CD4-positive, alpha-beta T cell (primary cell): ENCODE data around the gene TIMM22. TPM values are rescaled to one million over a fixed set of nuclear protein-coding genes. Genes with fewer than 3 reads are reported as not detected.

Source experiments
- ATAC-seq: fragments of 200-7000 bp; cut with Tn5 transposase; one replicate; pipeline ENCODE4 v1.10.0; 2022; ENCODE audit warnings: mild to moderate bottlenecking; ENCODE audit not compliant: poor library complexity
- CTCF ChIA-PET: fragments of 350-600 bp; sonication (Branson Sonifier 250); formaldehyde crosslinking; loops from one replicate; lab custom pipeline; 2021; ENCODE audit warnings: antibody characterized with exemption, inconsistent platforms; lab: Charles Lee
- POLR2A ChIA-PET: fragments of 350-600 bp; sonication (Branson Sonifier 250); formaldehyde crosslinking; loops from one replicate; lab custom pipeline; 2021; ENCODE audit warnings: antibody characterized with exemption, inconsistent platforms; lab: Charles Lee
- DNase-seq, 14 experiments: peaks; one replicate each; pipeline ENCODE4 v3.0.0-alpha.2; 2013 to 2020; ENCODE audit warnings: mixed read lengths in 2 of 14
- H3K27ac ChIP-seq, 2 donors: one replicate each; pipeline versions ENCODE4 v1.5.1 to v1.7.0; 2013; ENCODE audit warnings: low read length in 2 of 2, low read depth in 1 of 2, mild to moderate bottlenecking in 1 of 2
- H3K27me3 ChIP-seq, 2 experiments: 1 replicate in 1 of 2; 2 replicates in 1 of 2; pipeline versions ENCODE4 v1.6.1 to v1.7.0; 2013; ENCODE audit warnings: low read length in 2 of 2, control low read depth in 1 of 2, mild to moderate bottlenecking in 1 of 2, moderate library complexity in 1 of 2; ENCODE audit not compliant: insufficient read depth in 2 of 2, control insufficient read depth in 1 of 2
- H3K36me3 ChIP-seq: one replicate; pipeline ENCODE4 v1.6.1; 2013; ENCODE audit warnings: low read length, control low read depth; ENCODE audit not compliant: insufficient read depth
- H3K4me1 ChIP-seq: one replicate; pipeline ENCODE4 v1.6.1; 2013; ENCODE audit warnings: low read length, control low read depth; ENCODE audit not compliant: insufficient read depth
- H3K4me3 ChIP-seq: one replicate; pipeline ENCODE4 v1.5.1; 2013; ENCODE audit warnings: mild to moderate bottlenecking, low read length, moderate library complexity
- H3K9me3 ChIP-seq, 2 experiments: 1 replicate in 1 of 2; 2 replicates in 1 of 2; pipeline versions ENCODE4 v1.6.1 to v1.7.0; 2013; ENCODE audit warnings: low read length in 2 of 2, mild to moderate bottlenecking in 2 of 2, control low read depth in 1 of 2, moderate library complexity in 1 of 2; ENCODE audit not compliant: control insufficient read depth in 1 of 2, insufficient read depth in 1 of 2
- H3K27ac Mint-ChIP-seq: one replicate; pipeline ENCODE4 v1.8.0; 2020; ENCODE audit warnings: mixed read lengths
- H3K27me3 Mint-ChIP-seq: one replicate; pipeline ENCODE4 v1.8.0; 2021; ENCODE audit warnings: mixed read lengths
- H3K36me3 Mint-ChIP-seq: one replicate; pipeline ENCODE4 v1.8.0; 2021; ENCODE audit warnings: low read depth, mixed read lengths
- H3K4me1 Mint-ChIP-seq: one replicate; pipeline ENCODE4 v1.8.0; 2021; ENCODE audit warnings: low read depth, mixed read lengths
- H3K4me3 Mint-ChIP-seq: one replicate; pipeline ENCODE4 v1.8.0; 2020; ENCODE audit warnings: mild to moderate bottlenecking, mixed read lengths
- H3K9me3 Mint-ChIP-seq: one replicate; pipeline ENCODE4 v1.8.0; 2020; ENCODE audit warnings: mixed read lengths
- intact Hi-C, 2 experiments: fragments of 100-400 bp; cut with DNase I in 1 of 2; cut with micrococcal nuclease in 1 of 2; formaldehyde crosslinking; loops; one replicate each; pipeline versions ENCODE4 v1.15.1 to v1.9.0; 2023 to 2025; cut with DNase I, micrococcal nuclease
- polyA plus RNA-seq, 2 donors: library from polyadenylated mRNA; unstranded; fragments of 120-200 nt; gene quantifications; one replicate each; pipeline ENCODE4 v1.2.1, GENCODE V29; 2013
- total RNA-seq, 174 experiments: library from RNA in 2 of 174; stranded (reverse) in 2 of 174; gene quantifications; one replicate each; pipeline ENCODE4 v1.2.3 and lab custom pipeline; 2021 to 2026
- TF ChIP-seq, protein P1 (sequence below): fragments of 200-600 bp; IDR thresholded peaks from one replicate; pipeline ENCODE4 v1.8.0; 2022; ENCODE audit warnings: antibody characterized with exemption, mild to moderate bottlenecking

Gene TIMM22
- total RNA-seq (10 to 100 TPM; 10.2 to 10.9 TPM), total RNA-seq (lab: John Stamatoyannopoulos, UW) (14.9 to 43.4 (median 22.8) reads per million in 172 experiments)
- polyA plus RNA-seq (2013, experiment 1 of 2): 7.5 TPM
- polyA plus RNA-seq (2013, experiment 2 of 2): 7.8 TPM

DNA sequence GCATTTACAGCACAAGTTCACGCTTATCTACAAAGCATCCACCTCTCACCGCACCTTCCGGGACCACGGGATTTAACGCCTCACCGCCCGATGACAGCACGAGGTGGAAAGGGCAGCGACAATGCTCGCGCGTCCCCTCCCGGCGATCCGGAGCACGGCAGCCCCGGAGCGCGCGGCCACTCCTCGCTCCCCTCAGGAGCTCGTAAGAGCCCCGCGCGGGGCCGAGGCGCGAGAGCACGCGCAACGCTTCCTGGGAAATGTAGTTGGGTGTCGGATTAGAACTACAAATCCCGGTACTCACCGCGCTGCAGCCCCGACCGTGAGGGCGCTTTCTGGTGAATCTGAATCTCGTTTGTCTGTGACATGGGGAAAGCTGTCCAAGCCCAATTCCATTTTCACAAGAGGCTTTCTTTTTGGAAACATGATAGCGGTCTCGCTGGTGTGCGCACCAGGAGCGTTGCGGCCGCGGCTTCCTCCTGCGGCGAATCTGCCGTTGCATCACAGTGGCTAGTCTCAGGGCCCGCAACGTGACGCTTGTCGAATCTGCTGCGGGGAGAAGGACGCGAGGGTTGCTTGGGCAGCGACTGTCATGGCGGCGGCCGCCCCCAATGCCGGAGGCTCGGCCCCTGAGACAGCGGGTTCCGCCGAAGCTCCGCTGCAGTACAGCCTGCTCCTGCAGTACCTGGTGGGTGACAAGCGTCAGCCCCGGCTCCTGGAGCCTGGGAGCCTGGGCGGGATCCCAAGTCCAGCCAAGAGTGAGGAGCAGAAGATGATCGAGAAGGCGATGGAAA lies at the start of gene TIMM22:
Gene TIMM22 (plus strand): TSS at position 576 of the 791 bp plus-strand sequence. CDS start 14 bp downstream, at position 590.
- Mint-ChIP-seq H3K9me3 (peaks cover 3% of the 10 kb centered on the region), H3K27me3 (no peaks in the 10 kb centered on the region), H3K27ac (peak within 1 kb of the TSS; percentile 93), H3K36me3 (peaks cover 33% of the 10 kb centered on the region), H3K4me1 (peaks cover 27% of the 10 kb centered on the region), H3K4me3 (peak within 1 kb of the TSS; percentile 100)
- Histone ChIP-seq H3K4me1 (peaks cover 24% of the 10 kb centered on the region), H3K27ac (peak within 1 kb of the TSS; percentile 73 to 86), H3K9me3 (peaks cover 15 to 30% of the 10 kb centered on the region in 2 experiments), H3K27me3 (no peaks in the 10 kb centered on the region), H3K4me3 (peak within 1 kb of the TSS; percentile 100), H3K36me3 (peaks cover 23% of the 10 kb centered on the region)
- CTCF ChIA-PET: interaction anchor here (0.6 to 2.5 kb wide), 22 partner anchors 9 to 586 kb away, joined by 3 to 53 read pairs (median 5); partner anchors contain the start of genes GLOD4, MRM3, NXN and VPS53
- intact Hi-C loops: loop anchor here (1.0 to 5.0 kb wide), 10 partner anchors 15 to 852 kb away; partner anchors contain the start of genes GLOD4 (in 2 of the 2), MRM3 (in 2 of the 2), VPS53 (in 2 of the 2) and NXN (in 1 of the 2)
- POLR2A ChIA-PET: interaction anchor here (1.1 to 2.6 kb wide), 8 partner anchors 18 to 585 kb away, joined by 3 to 44 read pairs (median 8); partner anchors contain the start of genes GEMIN4, GLOD4, MRM3 and NXN
- DNase-seq (peak; percentile 86 to 98 (median 90)), ATAC-seq (peak; percentile 92)
- TF ChIP-seq, protein P1, sequence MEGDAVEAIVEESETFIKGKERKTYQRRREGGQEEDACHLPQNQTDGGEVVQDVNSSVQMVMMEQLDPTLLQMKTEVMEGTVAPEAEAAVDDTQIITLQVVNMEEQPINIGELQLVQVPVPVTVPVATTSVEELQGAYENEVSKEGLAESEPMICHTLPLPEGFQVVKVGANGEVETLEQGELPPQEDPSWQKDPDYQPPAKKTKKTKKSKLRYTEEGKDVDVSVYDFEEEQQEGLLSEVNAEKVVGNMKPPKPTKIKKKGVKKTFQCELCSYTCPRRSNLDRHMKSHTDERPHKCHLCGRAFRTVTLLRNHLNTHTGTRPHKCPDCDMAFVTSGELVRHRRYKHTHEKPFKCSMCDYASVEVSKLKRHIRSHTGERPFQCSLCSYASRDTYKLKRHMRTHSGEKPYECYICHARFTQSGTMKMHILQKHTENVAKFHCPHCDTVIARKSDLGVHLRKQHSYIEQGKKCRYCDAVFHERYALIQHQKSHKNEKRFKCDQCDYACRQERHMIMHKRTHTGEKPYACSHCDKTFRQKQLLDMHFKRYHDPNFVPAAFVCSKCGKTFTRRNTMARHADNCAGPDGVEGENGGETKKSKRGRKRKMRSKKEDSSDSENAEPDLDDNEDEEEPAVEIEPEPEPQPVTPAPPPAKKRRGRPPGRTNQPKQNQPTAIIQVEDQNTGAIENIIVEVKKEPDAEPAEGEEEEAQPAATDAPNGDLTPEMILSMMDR: peak; percentile 93

DNA sequence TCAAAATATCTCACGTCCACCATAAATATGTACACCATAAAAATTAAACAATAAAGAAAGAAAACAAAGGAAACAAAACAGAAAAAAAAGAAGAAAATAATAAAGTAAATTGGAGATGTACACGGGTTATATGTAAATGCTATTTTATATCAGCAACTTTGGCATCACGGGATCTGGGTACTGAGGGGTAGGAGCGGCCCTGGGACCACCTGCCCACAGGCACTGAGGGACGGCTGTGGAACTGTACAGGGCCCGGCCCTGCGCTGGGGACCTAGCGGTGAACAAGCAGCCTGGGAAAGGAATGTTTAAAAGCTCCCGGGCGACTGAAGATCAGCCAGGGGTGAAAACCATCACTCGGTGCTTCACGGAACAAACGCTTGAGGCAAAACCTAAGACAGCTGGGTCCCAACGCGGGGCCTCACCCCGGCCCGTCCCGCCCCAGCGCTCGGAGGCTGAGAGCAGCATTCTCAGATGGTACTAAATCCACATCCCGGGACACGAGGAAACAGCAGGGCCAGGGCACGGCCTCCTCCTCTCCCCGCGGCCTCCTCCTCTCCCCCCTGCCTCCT lies 48.6 kb upstream of the TIMM22 start:
- TF ChIP-seq, protein P1: no peak
- Mint-ChIP-seq H3K36me3 (no peaks in the 10 kb centered on the region), H3K27ac (no peak overlapping the region), H3K27me3 (peaks cover 26% of the 10 kb centered on the region), H3K4me3 (no peak overlapping the region), H3K9me3 (no peaks in the 10 kb centered on the region), H3K4me1 (no peaks in the 10 kb centered on the region)
- H3K36me3 ChIP-seq: no peaks in the 10 kb centered on the region
- peaks cover 0 to 14% of the 10 kb centered on the region in 2 experiments for H3K9me3 ChIP-seq
- H3K4me3 ChIP-seq: no peak overlapping the region
- H3K4me1 ChIP-seq: peaks cover 5% of the 10 kb centered on the region
- ChIA-PET CTCF (no interaction called here), POLR2A (no interaction called here)
- ATAC-seq: no peak
- H3K27ac ChIP-seq: no peak overlapping the region
- intact Hi-C loops: no loop called here
- peaks cover 5 to 17% of the 10 kb centered on the region in 2 experiments for H3K27me3 ChIP-seq
- no peak for DNase-seq

DNA sequence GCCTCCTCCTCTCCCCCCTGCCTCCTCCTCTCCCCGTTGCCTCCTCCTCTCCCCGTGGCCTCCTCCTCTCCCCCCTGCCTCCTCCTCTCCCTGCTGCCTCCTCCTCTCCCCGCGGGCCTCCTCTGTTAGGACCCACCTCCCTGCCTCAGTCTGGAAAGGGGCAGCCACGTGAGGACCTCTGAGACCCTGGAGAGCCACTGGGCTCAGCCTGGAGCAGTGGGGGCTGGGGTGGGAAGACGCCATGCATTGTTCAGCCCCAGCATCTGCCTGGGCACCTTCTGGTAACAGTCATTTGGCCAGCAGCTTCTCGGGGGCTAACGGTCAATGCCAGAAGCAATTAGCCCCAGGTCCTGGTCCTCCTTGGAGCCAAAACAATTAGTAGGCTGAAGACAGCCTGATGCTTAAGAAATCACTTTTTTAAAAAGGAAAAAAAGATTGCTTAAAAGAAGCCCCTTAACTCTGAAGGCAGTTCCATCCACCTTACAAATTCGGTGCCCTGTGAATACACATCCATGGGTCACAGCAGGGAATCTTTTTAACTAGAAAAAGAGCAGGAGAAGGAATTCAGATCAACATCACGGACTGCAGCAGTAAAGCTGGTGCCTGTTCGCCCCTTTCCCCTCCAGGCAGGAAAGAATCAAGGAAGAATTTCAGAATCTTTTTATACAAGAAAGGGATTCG lies 47.2 kb upstream of the TIMM22 start:
- H3K4me1 ChIP-seq: peaks cover 5% of the 10 kb centered on the region
- TF ChIP-seq, protein P1: no peak
- H3K27me3 Mint-ChIP-seq: peaks cover 28% of the 10 kb centered on the region
- no peak overlapping the region for H3K4me3 ChIP-seq
- CTCF ChIA-PET: no interaction called here
- POLR2A ChIA-PET: no interaction called here
- H3K9me3 Mint-ChIP-seq: no peaks in the 10 kb centered on the region
- peaks cover 5 to 17% of the 10 kb centered on the region in 2 experiments for H3K27me3 ChIP-seq
- H3K36me3 Mint-ChIP-seq: no peaks in the 10 kb centered on the region
- no peaks in the 10 kb centered on the region for H3K36me3 ChIP-seq
- H3K4me1 Mint-ChIP-seq: no peaks in the 10 kb centered on the region
- H3K4me3 Mint-ChIP-seq: no peak overlapping the region
- H3K9me3 ChIP-seq: peaks cover 0 to 14% of the 10 kb centered on the region in 2 experiments
- no peak overlapping the region for H3K27ac Mint-ChIP-seq
- intact Hi-C loops: no loop called here
- H3K27ac ChIP-seq: no peak overlapping the region
- ATAC-seq: no peak
- DNase-seq: no peak
